Neural cell (in vitro differentiated cells): ENCODE results near the gene PLA2G5.

ENCODE experiments used
- CTCF ChIP-seq: fragments of 450-650 bp; IDR thresholded peaks from 2 replicates; pipeline ENCODE4 v1.5.1; 2014; ENCODE audit warnings: antibody characterized with exemption, mild to moderate bottlenecking, moderate library complexity; ENCODE audit not compliant: poor library complexity, severe bottlenecking
- EP300 ChIP-seq: fragments of 450-650 bp; conservative IDR thresholded peaks from 2 replicates; pipeline ENCODE4 v1.6.1; 2014; ENCODE audit warnings: antibody characterized with exemption, mild to moderate bottlenecking, moderate library complexity; ENCODE audit not compliant: poor library complexity, severe bottlenecking
- EZH2 ChIP-seq: fragments of 200-600, 300-800 bp; shearing (Covaris generic), sonication (generic); IDR thresholded peaks from 2 replicates; pipeline ENCODE4 v1.6.1; 2014; ENCODE audit warnings: antibody characterized with exemption, low read length, borderline replicate concordance, mild to moderate bottlenecking; ENCODE audit not compliant: insufficient read depth, poor library complexity, severe bottlenecking
- MXI1 ChIP-seq: fragments of 450-650 bp; conservative IDR thresholded peaks from 2 replicates; pipeline ENCODE4 v1.6.1; 2014; ENCODE audit warnings: antibody characterized with exemption, mild to moderate bottlenecking; ENCODE audit not compliant: poor library complexity, severe bottlenecking
- POLR2AphosphoS5 ChIP-seq: IDR thresholded peaks from 2 replicates; pipeline ENCODE4 v1.6.1; 2012
- REST ChIP-seq: IDR thresholded peaks from 2 replicates; pipeline ENCODE4 v1.6.1; 2012; ENCODE audit warnings: borderline replicate concordance
- TAF1 ChIP-seq: IDR thresholded peaks from 2 replicates; pipeline ENCODE4 v1.6.1; 2012; ENCODE audit warnings: low read depth

DNA sequence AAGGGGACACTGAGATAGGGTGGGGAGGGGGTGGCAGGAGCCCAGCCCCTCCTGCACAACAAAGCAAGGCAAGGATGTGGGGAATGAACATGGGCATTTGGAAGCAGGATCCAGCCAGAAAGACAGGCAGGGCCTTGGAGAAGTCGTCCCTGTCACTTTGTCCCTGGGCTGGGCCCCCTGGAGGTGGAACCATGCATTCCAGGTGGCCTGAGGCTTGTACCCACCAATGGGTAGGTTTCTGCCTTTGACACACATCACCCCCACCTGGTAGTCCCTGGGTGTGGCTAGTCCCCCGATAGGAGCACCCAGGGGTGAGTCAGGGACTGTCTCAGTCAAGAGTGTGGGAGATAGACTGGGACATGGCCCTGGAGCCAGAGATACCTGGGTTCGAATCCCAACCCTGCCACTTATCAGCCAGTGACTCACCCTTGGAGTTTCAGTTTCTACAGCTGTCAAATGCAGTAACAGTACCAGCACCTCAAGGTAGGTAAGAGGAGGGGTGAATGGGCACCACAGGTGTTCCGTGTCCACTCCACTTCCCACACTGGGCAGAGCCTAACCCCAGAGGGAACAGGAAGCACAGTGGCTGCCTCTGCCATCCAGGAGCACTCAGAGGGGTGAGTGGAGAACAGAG, 39.3 kb downstream of the PLA2G5 start:
- TF ChIP-seq POLR2AphosphoS5 (no peak), CTCF (no peak), EP300 (no peak), TAF1 (no peak), MXI1 (no peak), REST (no peak), EZH2 (no peak)
